IPS-18c (cell line): ENCODE data around the gene RALGAPB.

ENCODE experiments used
- H3K4me3 ChIP-seq: 2 replicates; pipeline ENCODE4 v1.7.0; 2013; ENCODE audit warnings: low read depth, mild to moderate bottlenecking, low read length, moderate library complexity; ENCODE audit not compliant: insufficient read depth
- H3K9me3 ChIP-seq: one replicate; pipeline ENCODE4 v1.6.1; 2013; ENCODE audit warnings: mild to moderate bottlenecking, low read length, moderate library complexity; ENCODE audit not compliant: control insufficient read depth, insufficient read depth

The RALGAPB gene

DNA sequence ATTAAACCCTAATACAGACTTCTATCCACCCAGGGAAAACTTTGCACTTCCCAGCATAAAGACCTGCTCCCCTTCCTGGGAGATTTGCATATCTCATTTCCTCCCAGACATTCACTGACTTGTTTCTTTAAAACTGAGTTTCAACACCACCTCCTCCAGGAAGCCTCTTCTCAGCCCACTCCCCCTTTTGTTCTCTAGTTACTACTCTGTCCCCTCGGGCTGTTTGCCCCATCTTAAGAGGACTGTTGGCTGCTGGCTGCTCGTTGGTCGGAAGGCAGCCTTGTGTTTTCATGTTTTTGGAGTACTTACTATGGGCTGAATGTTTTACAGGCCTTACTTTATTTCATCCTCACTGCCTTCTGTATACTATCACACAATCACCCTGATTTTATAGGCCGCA lies 135.5 kb downstream of the RALGAPB start:
- Histone ChIP-seq H3K9me3 (peaks cover 2% of the 10 kb centered on the region), H3K4me3 (no peak overlapping the region)

DNA sequence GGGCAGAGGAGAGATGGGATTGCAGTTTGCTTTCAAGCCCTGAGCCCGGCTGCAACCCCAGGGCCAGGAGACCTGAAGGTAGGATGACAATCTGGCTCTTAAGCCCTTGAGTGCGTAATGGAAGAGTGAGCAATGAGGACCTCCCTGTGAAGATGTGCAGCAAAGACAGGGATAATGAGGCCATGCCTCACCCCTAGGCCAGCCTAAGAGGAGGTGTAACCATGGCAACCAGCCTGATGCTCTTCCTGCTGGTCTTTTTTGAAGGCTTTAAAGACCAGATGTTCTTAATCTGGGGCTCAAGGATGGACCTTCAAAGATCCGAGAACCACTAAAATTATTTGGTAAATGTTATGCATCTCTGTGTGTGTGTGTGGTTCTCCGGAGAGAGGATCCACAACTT lies 137.2 kb downstream of the RALGAPB start:
- no peak overlapping the region for H3K4me3 ChIP-seq
- H3K9me3 ChIP-seq = peaks cover 2% of the 10 kb centered on the region

DNA sequence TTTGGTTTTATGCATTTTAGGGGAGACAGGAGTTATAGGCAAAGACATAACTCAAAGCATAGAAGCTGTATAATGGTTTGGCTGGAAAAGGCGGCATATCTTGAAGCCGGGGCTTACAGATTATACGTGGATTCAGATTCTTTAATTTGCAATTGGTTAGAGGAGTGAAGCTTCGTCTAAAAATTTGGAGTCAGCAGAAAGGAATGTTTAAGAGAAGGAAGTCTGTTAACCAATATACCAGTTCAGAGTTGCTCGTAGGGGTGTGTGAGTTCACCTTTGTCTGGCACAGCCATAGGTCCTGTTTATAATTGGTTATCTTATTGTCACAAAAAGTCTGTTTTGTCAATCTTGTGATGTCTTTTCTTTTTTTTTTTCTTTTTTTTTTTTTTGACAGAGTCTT lies 137.9 kb downstream of the RALGAPB start:
- Histone ChIP-seq H3K4me3 (no peak overlapping the region), H3K9me3 (peaks cover 2% of the 10 kb centered on the region)

DNA sequence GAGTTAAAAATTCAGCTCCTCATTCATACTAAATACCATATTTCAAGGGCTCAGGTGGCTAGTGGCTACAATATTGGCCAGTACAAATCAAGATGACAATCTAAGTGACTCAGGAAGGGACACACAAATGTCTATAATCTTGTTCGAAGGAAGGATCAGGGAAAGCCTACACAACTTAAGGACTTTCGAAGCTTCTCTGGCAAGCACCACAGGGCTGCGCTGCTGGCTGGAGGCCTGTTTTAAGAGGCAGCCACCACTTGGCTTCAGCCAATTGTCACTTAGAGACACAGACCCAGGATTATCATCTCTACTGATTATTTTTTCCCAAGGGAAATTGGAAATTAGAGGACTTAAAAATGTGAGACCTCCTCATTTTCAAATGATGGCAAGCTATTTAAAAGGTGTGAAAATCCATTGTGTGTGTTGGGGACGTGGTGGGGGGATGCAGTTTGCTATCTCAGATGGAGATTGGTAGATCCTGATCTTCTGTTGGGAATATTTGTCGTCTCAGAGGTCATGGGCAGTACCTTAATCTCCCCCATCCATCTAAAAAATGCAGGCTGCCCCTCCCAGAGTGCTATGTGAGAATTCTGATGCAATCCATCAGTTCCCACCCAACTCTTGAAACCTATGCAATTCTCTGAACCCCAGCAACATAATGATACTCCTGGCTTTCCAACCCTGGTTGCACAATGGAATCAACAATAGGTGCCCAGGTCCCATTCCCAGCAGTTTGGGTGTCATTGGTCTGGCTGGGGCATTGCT lies 140.3 kb downstream of the RALGAPB start:
- Histone ChIP-seq H3K9me3 (peaks cover 2% of the 10 kb centered on the region), H3K4me3 (no peak overlapping the region)

DNA sequence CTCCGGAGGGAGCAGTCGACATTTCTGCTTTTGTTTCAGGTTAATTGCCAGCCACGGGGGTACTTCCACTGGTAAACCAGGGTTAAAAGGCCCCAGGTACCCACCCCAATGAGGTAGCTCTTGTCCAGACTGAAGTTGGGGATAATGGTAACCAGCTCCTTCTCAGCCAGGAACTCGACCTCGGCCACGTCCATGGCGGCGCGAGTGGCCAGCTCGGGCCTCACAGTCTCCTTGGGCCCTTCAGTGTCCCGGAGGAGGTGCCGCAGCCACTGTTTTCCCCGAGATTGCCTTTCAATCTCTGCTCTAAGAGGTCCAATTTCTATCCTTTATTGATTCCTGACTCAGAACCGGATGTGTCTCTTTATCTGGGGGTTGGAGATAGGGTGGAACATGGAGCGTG lies 142.6 kb downstream of the RALGAPB start:
- H3K4me3 ChIP-seq = no peak overlapping the region
- H3K9me3 ChIP-seq = no peaks in the 10 kb centered on the region

DNA sequence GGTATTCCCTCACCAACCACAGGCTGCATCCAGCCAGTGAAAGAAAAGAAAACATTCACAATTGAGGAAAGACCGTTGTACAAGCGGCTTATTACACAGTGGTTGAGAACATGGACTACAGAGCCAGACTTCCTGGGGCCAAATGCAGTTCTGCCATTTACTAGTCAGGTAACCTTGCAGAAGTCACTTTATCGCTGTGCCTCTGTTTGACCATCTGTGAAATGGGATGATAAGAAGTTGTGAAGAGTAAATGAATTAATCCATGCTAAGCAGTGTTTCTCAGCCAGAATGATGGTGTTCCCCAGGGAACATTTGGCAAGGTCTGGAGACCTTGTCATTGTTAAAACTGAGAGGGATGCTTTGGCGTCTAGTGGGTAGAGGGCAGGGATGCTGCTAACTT lies 143.8 kb downstream of the RALGAPB start:
- no peak overlapping the region for H3K4me3 ChIP-seq
- no peaks in the 10 kb centered on the region for H3K9me3 ChIP-seq

DNA sequence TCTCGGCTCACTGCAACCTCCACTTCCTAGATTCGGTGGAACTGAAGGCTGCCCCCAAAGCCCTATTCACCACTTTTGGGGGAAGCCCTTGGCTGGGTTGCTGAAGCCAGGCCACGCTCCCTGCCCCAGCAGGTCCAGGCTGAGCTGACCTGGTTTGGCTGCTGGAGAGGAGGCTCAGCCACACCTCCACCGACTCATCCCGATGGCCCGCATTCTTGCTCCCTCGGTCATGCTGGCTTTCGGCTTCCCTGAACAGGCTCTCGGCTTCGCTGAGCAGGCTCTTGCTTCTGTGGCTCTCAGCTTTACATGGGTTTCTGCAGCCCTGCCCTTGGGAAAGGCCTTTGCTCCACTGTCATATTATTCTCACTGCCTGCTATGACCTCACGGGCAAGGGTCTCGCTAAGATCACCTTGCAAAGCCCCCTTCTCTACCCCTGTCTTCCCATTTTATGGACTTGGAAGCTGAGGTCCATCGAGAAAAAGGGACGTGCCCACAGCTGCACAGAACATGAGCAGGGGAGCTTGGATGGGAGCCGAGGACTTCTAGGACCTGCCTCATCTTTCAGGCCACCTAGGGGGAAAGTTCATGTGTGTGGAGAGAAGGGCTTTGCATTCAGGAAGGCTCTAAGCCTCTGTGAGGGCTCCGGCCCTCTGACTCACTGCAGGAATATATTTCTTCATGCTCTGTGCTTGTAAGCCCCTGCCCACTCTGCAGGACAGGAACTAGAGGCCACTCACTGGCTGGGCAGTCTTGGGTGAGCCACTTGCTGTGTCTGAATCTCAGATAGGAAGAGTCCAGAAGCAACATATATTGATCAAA lies 144.6 kb downstream of the RALGAPB start:
- no peaks in the 10 kb centered on the region for H3K9me3 ChIP-seq
- no peak overlapping the region for H3K4me3 ChIP-seq

DNA sequence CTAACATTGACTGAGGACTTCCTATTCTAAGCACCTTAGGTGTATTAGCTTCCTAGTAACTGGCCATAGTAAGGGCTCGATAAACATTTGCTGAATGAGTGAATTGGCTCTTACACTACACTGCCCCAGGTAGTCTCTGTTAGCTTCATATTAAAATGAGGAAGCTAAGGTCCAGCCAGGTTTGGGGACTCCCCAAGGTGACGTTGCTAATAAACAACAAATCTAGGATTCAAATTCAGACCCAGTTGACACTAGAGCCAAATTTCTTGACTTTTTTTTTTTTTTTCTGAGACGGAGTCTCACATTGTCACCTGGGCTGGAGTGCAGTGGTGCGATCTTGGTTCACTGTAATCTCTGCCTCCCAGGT lies 145.2 kb downstream of the RALGAPB start:
- H3K9me3 ChIP-seq = no peaks in the 10 kb centered on the region

DNA sequence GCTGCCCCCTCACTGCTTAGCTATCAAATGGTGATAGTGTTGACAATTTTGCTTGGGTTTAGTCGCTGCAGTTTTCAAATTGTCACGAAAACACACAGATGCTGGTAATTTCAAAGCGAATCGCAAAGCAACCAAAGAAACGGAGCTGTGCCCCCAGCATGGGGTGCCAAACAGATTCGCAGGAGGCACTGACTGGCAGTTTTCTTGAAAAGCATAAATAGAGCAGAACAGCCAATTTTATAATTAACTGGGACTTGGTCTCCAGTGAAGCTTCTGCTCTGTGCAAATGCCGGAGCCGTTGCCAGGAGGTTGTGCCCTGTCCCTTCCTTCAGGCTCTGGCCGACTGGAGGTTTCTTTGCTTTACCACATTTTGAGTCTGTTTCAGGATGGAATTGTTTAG lies 147.8 kb downstream of the RALGAPB start:
- H3K4me3 ChIP-seq = no peak overlapping the region
- no peaks in the 10 kb centered on the region for H3K9me3 ChIP-seq

More for the DNA sequence above, 145.2 kb downstream of the RALGAPB start:
- H3K4me3 ChIP-seq = no peak overlapping the region

DNA sequence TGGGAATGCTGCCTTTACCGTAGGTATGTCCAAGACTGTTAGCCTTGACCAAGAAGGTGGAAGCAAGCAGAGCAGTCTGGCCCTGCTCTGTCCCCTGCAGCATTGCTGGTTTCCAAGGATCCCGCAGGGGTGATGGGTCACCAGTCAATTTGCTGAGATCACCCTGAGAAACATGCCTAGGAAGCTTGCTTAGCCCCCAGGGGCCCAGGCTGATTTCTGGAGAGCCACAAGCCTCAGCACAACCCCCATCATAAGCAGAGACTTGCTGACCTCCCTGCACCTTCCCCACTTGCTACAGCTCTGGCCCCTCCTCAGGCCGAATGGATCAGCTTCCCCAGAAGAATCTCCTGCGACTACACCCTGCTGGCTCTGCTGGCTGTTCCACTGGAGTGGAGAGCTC lies 150.4 kb downstream of the RALGAPB start:
- Histone ChIP-seq H3K4me3 (no peak overlapping the region), H3K9me3 (no peaks in the 10 kb centered on the region)

DNA sequence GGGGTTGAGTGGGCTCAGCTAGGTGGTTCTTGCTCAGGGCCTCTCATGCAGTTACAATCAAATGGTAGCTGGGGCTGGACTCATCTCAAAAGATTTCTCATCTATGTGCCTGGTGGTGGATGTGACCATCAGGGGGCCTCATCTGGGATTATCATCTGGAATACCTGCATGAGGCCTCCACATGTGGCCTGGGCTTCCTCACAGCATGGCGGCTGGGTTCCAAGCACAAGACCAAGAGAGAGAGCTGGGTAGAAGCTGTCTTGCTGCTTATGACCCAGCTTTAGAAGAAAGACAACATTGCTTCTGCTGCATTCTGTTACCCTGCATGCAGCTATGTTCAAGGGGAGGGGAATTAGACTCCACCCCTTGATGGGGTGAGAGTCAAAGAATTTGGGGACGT lies 151.4 kb downstream of the RALGAPB start:
- Histone ChIP-seq H3K4me3 (no peak overlapping the region), H3K9me3 (no peaks in the 10 kb centered on the region)

DNA sequence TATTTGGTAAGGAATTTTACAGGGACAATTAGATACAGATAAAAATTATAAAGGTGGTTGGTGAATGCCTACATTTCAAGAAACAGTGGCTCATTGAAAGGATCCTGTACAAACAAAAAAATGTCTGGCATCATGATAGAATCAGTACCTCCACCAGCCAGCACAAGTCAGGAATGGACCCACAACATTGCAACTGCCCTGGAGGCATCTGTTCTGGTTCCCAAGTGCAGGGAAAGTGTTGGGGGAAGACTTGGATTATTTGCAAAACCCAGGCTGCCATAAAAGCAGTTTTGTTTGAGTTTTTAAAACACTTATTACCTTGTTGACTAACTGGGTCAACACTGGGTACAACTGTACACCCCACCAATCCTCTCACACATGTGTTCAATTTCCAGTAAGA lies 153.3 kb downstream of the RALGAPB start:
- Histone ChIP-seq H3K9me3 (no peaks in the 10 kb centered on the region), H3K4me3 (no peak overlapping the region)

DNA sequence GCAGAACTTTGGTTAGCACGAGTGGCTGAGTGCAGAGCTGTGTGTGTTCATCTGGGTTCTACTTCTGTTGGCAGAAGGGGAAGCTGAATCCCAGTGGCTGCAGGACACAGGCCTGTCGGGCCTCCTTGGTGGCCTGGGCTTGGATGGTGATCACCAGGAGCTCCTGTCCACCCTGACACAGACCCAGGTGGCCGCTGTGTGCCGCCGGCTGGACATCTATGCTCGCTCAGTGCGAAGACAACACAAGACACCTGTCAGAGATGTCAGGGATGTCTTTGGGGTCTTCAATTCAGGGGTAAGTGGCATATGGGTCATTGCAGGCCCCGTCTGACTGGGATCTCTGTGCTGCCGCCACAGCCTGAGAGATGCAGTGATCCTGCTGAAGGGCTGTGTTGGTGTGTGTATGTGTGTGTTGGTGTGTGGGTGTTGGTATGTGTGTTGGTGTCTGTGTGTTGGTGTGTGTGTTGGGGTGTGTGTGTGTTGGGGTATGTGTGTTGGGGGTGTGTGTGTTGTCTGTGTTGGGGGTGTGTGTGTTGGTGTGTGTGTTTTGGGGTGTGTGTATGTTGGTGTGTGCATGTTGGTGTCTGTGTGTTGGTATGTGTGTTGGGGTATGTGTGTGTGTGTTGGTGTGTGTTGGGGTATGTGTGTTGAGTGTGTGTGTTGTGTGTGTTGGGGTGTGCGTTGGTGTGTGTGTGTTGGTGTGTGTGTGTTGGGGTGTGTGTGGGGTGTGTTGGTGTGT lies 154.4 kb downstream of the RALGAPB start:
- Histone ChIP-seq H3K9me3 (no peaks in the 10 kb centered on the region), H3K4me3 (no peak overlapping the region)
